Mesodermal cell (in vitro differentiated cells): ENCODE data around the gene ITGA2.

Source experiments
- H3K27ac ChIP-seq: 2 replicates; pipeline ENCODE4 v1.7.0; 2013; ENCODE audit warnings: mild to moderate bottlenecking, low read depth, low read length, moderate library complexity; ENCODE audit not compliant: severe bottlenecking
- H3K36me3 ChIP-seq: 2 replicates; pipeline ENCODE4 v1.7.1; 2013; ENCODE audit warnings: mild to moderate bottlenecking, low read length, moderate library complexity; ENCODE audit not compliant: control insufficient read depth, insufficient read depth
- H3K4me1 ChIP-seq: one replicate; pipeline ENCODE4 v1.7.1; 2013; ENCODE audit warnings: mild to moderate bottlenecking, low read length; ENCODE audit not compliant: insufficient read depth, control insufficient read depth, poor library complexity, severe bottlenecking
- H3K4me3 ChIP-seq: 2 replicates; pipeline ENCODE4 v1.7.0; 2013; ENCODE audit warnings: low read length, control low read depth, mild to moderate bottlenecking; ENCODE audit not compliant: insufficient read depth, poor library complexity, severe bottlenecking; ENCODE audit errors: extremely low read depth
- H3K9me3 ChIP-seq: 2 replicates; pipeline ENCODE4 v1.7.1; 2013; ENCODE audit warnings: mild to moderate bottlenecking, low read length, moderate library complexity; ENCODE audit not compliant: control insufficient read depth
- WGBS, 2 experiments: methylation state at CpG; one replicate each; pipeline ENCODE4 v1.1.5; 2013; ENCODE audit warnings: missing lambda C conversion rate in 2 of 2; ENCODE audit not compliant: insufficient coverage in 2 of 2; 5-methylcytosine and 5-hydroxymethylcytosine counted together

Gene ITGA2

GRCh38 chr5:53113947-53114346 lies 124.8 kb downstream of the ITGA2 start:
- no peaks in the 10 kb centered on the region for H3K36me3 ChIP-seq
- no peak overlapping the region for H3K27ac ChIP-seq
- no peaks in the 10 kb centered on the region for H3K4me1 ChIP-seq
- H3K9me3 ChIP-seq = no peaks in the 10 kb centered on the region
- WGBS, 2 experiments = 85 to 91% methylated on average over 5 to 7 of the region's 9 CpGs
- no peak overlapping the region for H3K4me3 ChIP-seq

GRCh38 chr5:53114988-53115387 lies 125.8 kb downstream of the ITGA2 start:
- H3K9me3 ChIP-seq = no peaks in the 10 kb centered on the region
- no peaks in the 10 kb centered on the region for H3K36me3 ChIP-seq
- no peaks in the 10 kb centered on the region for H3K4me1 ChIP-seq
- no peak overlapping the region for H3K4me3 ChIP-seq
- no peak overlapping the region for H3K27ac ChIP-seq

GRCh38 chr5:53116597-53116996 lies 127.4 kb downstream of the ITGA2 start:
- Histone ChIP-seq H3K36me3 (no peaks in the 10 kb centered on the region), H3K4me1 (no peaks in the 10 kb centered on the region), H3K4me3 (no peak overlapping the region), H3K27ac (no peak overlapping the region), H3K9me3 (no peaks in the 10 kb centered on the region)
- WGBS, 2 experiments = 75 to 78% methylated on average over 1 of the region's 1 CpG

GRCh38 chr5:53118879-53119278 lies 129.7 kb downstream of the ITGA2 start:
- 93 to 94% methylated on average over 4 of the region's 5 CpGs for WGBS, 2 experiments
- Histone ChIP-seq H3K4me3 (no peak overlapping the region), H3K36me3 (no peaks in the 10 kb centered on the region), H3K27ac (no peak overlapping the region), H3K4me1 (no peaks in the 10 kb centered on the region), H3K9me3 (no peaks in the 10 kb centered on the region)

- H3K9me3 ChIP-seq = no peaks in the 10 kb centered on the region
- 91 to 100% methylated on average over 1 of the region's 1 CpG for WGBS, 2 experiments
- no peak overlapping the region for H3K27ac ChIP-seq
- no peaks in the 10 kb centered on the region for H3K4me1 ChIP-seq
- no peak overlapping the region for H3K4me3 ChIP-seq
- no peaks in the 10 kb centered on the region for H3K36me3 ChIP-seq
Observed at GRCh38 chr5:53120165-53120564, 131.0 kb downstream of the ITGA2 start.

- no peak overlapping the region for H3K27ac ChIP-seq
- no peaks in the 10 kb centered on the region for H3K9me3 ChIP-seq
- no peak overlapping the region for H3K4me3 ChIP-seq
- H3K36me3 ChIP-seq = no peaks in the 10 kb centered on the region
- H3K4me1 ChIP-seq = peaks cover 5% of the 10 kb centered on the region
Observed at GRCh38 chr5:53123702-53124101, 134.6 kb downstream of the ITGA2 start.

GRCh38 chr5:53126521-53126920 lies 137.4 kb downstream of the ITGA2 start:
- no peak overlapping the region for H3K4me3 ChIP-seq
- H3K36me3 ChIP-seq = no peaks in the 10 kb centered on the region
- peaks cover 5% of the 10 kb centered on the region for H3K4me1 ChIP-seq
- no peak overlapping the region for H3K27ac ChIP-seq
- H3K9me3 ChIP-seq = no peaks in the 10 kb centered on the region
- WGBS, 2 experiments = 90 to 91% methylated on average over 2 of the region's 3 CpGs

GRCh38 chr5:53127107-53127506 lies 138.0 kb downstream of the ITGA2 start:
- Histone ChIP-seq H3K4me1 (peaks cover 5% of the 10 kb centered on the region), H3K27ac (no peak overlapping the region), H3K4me3 (no peak overlapping the region), H3K9me3 (no peaks in the 10 kb centered on the region), H3K36me3 (no peaks in the 10 kb centered on the region)
- WGBS, 2 experiments = 100% methylated on average over 1 of the region's 1 CpG; no CpG with 5 or more reads in 1 of the 2 experiments

- 88% methylated on average over 1 of the region's 1 CpG; no CpG with 5 or more reads in 1 of the 2 experiments for WGBS, 2 experiments
- no peaks in the 10 kb centered on the region for H3K36me3 ChIP-seq
- H3K4me1 ChIP-seq = peaks cover 5% of the 10 kb centered on the region
- no peak overlapping the region for H3K4me3 ChIP-seq
- H3K27ac ChIP-seq = no peak overlapping the region
- H3K9me3 ChIP-seq = no peaks in the 10 kb centered on the region
Observed at GRCh38 chr5:53128481-53128880, 139.3 kb downstream of the ITGA2 start.

GRCh38 chr5:53130266-53130665 lies 141.1 kb downstream of the ITGA2 start:
- no peaks in the 10 kb centered on the region for H3K9me3 ChIP-seq
- no peak overlapping the region for H3K4me3 ChIP-seq
- H3K36me3 ChIP-seq = no peaks in the 10 kb centered on the region
- H3K4me1 ChIP-seq = peaks cover 5% of the 10 kb centered on the region
- no peak overlapping the region for H3K27ac ChIP-seq
- 71 to 76% methylated on average over 1 to 2 of the region's 2 CpGs for WGBS, 2 experiments

GRCh38 chr5:53133020-53133419 lies 143.9 kb downstream of the ITGA2 start:
- no peaks in the 10 kb centered on the region for H3K36me3 ChIP-seq
- no peak overlapping the region for H3K27ac ChIP-seq
- H3K4me3 ChIP-seq = no peak overlapping the region
- 100% methylated on average over 1 of the region's 1 CpG for WGBS, 2 experiments
- H3K9me3 ChIP-seq = no peaks in the 10 kb centered on the region
- no peaks in the 10 kb centered on the region for H3K4me1 ChIP-seq
